Mucosa of rectum (tissue), 2 donors: Measurements from ENCODE around the gene DCLK2.
A peak's percentile ranks its signal among the peaks of the same experiment; 100 is the strongest.

Experiments used
- H3K27ac ChIP-seq, 2 donors: one replicate each; pipeline ENCODE4 v1.7.0; 2013; ENCODE audit warnings: inconsistent platforms in 2 of 2, low read depth in 2 of 2, low read length in 2 of 2
- H3K27me3 ChIP-seq, 2 donors: one replicate each; pipeline ENCODE4 v1.7.0; 2013; ENCODE audit warnings: low read length in 2 of 2; ENCODE audit not compliant: control insufficient read depth in 2 of 2, insufficient read depth in 2 of 2
- H3K36me3 ChIP-seq, 2 donors: one replicate each; pipeline ENCODE4 v1.7.0; 2013; ENCODE audit warnings: low read length in 2 of 2; ENCODE audit not compliant: control insufficient read depth in 2 of 2, insufficient read depth in 2 of 2
- H3K4me1 ChIP-seq, 2 donors: one replicate each; pipeline ENCODE4 v1.7.0; 2013; ENCODE audit warnings: low read length in 2 of 2, mild to moderate bottlenecking in 1 of 2; ENCODE audit not compliant: control insufficient read depth in 2 of 2, insufficient read depth in 2 of 2
- H3K4me3 ChIP-seq, 2 donors: one replicate each; pipeline ENCODE4 v1.7.0; 2013; ENCODE audit warnings: low read length in 2 of 2
- H3K9ac ChIP-seq, 2 donors: one replicate each; pipeline ENCODE4 v1.7.0; 2013; ENCODE audit warnings: low read length in 2 of 2, low read depth in 1 of 2, mild to moderate bottlenecking in 1 of 2
- H3K9me3 ChIP-seq, 2 donors: one replicate each; pipeline ENCODE4 v1.7.0; 2013; ENCODE audit warnings: low read length in 2 of 2; ENCODE audit not compliant: control insufficient read depth in 2 of 2
- donor health status: healthy.
- donor health status: Normal muscosa, but diverticular disease.

The DCLK2 gene

GRCh38 chr4:150067859-150068258, 10.4 kb upstream of the DCLK2 start:
- Histone ChIP-seq H3K27ac (no peak overlapping the region), H3K9me3 (no peaks in the 10 kb centered on the region), H3K9ac (no peak overlapping the region), H3K4me3 (no peak overlapping the region), H3K27me3 (no peaks in the 10 kb centered on the region), H3K36me3 (no peaks in the 10 kb centered on the region), H3K4me1 (no peaks in the 10 kb centered on the region)

- H3K27ac ChIP-seq, result no peak overlapping the region
- no peak overlapping the region for H3K4me3 ChIP-seq
- no peaks in the 10 kb centered on the region for H3K4me1 ChIP-seq
- no peak overlapping the region for H3K9ac ChIP-seq
- no peaks in the 10 kb centered on the region for H3K36me3 ChIP-seq
- no peaks in the 10 kb centered on the region for H3K9me3 ChIP-seq
- no peaks in the 10 kb centered on the region for H3K27me3 ChIP-seq
Observed at GRCh38 chr4:150068300-150068960, 9.8 kb upstream of the DCLK2 start.

GRCh38 chr4:150069353-150069752, 8.9 kb upstream of the DCLK2 start:
- Histone ChIP-seq H3K36me3 (no peaks in the 10 kb centered on the region), H3K9me3 (no peaks in the 10 kb centered on the region), H3K27me3 (no peaks in the 10 kb centered on the region), H3K4me3 (no peak overlapping the region), H3K4me1 (no peaks in the 10 kb centered on the region), H3K9ac (no peak overlapping the region), H3K27ac (no peak overlapping the region)

- no peak overlapping the region for H3K4me3 ChIP-seq
- H3K27ac ChIP-seq, result no peak overlapping the region
- H3K27me3 ChIP-seq, result no peaks in the 10 kb centered on the region
- no peaks in the 10 kb centered on the region for H3K4me1 ChIP-seq
- no peaks in the 10 kb centered on the region for H3K9me3 ChIP-seq
- H3K9ac ChIP-seq, result no peak overlapping the region
- no peaks in the 10 kb centered on the region for H3K36me3 ChIP-seq
Observed at GRCh38 chr4:150070464-150071170, 7.6 kb upstream of the DCLK2 start.

GRCh38 chr4:150072471-150072870, 5.8 kb upstream of the DCLK2 start:
- Histone ChIP-seq H3K27ac (no peak overlapping the region), H3K36me3 (no peaks in the 10 kb centered on the region), H3K4me3 (no peak overlapping the region), H3K4me1 (no peaks in the 10 kb centered on the region), H3K9ac (no peak overlapping the region), H3K9me3 (no peaks in the 10 kb centered on the region), H3K27me3 (no peaks in the 10 kb centered on the region)

- Histone ChIP-seq H3K27me3 (no peaks in the 10 kb centered on the region), H3K9ac (no peak overlapping the region), H3K9me3 (no peaks in the 10 kb centered on the region), H3K36me3 (no peaks in the 10 kb centered on the region), H3K4me1 (peaks cover 0 to 3% of the 10 kb centered on the region in 2 donors), H3K27ac (no peak overlapping the region), H3K4me3 (no peak overlapping the region)
Observed at GRCh38 chr4:150072906-150073714, 5.1 kb upstream of the DCLK2 start.

- Histone ChIP-seq H3K27me3 (no peaks in the 10 kb centered on the region), H3K9ac (no peak overlapping the region), H3K4me1 (peaks cover 0 to 4% of the 10 kb centered on the region in 2 donors), H3K4me3 (no peak overlapping the region), H3K36me3 (no peaks in the 10 kb centered on the region), H3K9me3 (no peaks in the 10 kb centered on the region), H3K27ac (no peak overlapping the region)
Observed at GRCh38 chr4:150074064-150074463, 4.2 kb upstream of the DCLK2 start.

GRCh38 chr4:150078579-150079080, 385 bp downstream of the DCLK2 start:
- Histone ChIP-seq H3K9ac (peak overlapping the region; percentile 32 to 48), H3K27me3 (no peaks in the 10 kb centered on the region), H3K27ac (peak overlapping the region; percentile 38 to 63), H3K9me3 (no peaks in the 10 kb centered on the region), H3K4me1 (peaks cover 0 to 10% of the 10 kb centered on the region in 2 donors), H3K36me3 (no peaks in the 10 kb centered on the region), H3K4me3 (peak overlapping the region; percentile 63 to 65)

- peak overlapping the region; percentile 63 to 65 for H3K4me3 ChIP-seq
- H3K27ac ChIP-seq, result peak overlapping the region; percentile 38 to 63
- H3K27me3 ChIP-seq, result no peaks in the 10 kb centered on the region
- peak overlapping the region; percentile 3 to 48 for H3K9ac ChIP-seq
- no peaks in the 10 kb centered on the region for H3K36me3 ChIP-seq
- H3K4me1 ChIP-seq, result peaks cover 0 to 10% of the 10 kb centered on the region in 2 donors
- H3K9me3 ChIP-seq, result no peaks in the 10 kb centered on the region
Observed at GRCh38 chr4:150079081-150079581, 886 bp downstream of the DCLK2 start.

- Histone ChIP-seq H3K9me3 (no peaks in the 10 kb centered on the region), H3K27me3 (no peaks in the 10 kb centered on the region), H3K36me3 (no peaks in the 10 kb centered on the region), H3K4me1 (peaks cover 0 to 10% of the 10 kb centered on the region in 2 donors), H3K9ac (no peak overlapping the region), H3K4me3 (no peak overlapping the region), H3K27ac (no peak overlapping the region)
Observed at GRCh38 chr4:150080337-150080736, 2.1 kb downstream of the DCLK2 start.
